Subcutaneous abdominal adipose tissue (tissue), 5 donors: ENCODE results near the gene IFNL2.
"Not testable (repeated sequence)": the region's sequence is repeated elsewhere in the genome, so short reads cannot be mapped to it uniquely, and the experiment has no call there.

Experiments used
- H3K27ac ChIP-seq: one replicate; pipeline ENCODE4 v1.7.0; 2013; ENCODE audit warnings: low read depth, mild to moderate bottlenecking, inconsistent platforms, low read length, moderate library complexity
- H3K27me3 ChIP-seq, 5 donors: one replicate each; pipeline ENCODE4 v1.7.0; 2013; ENCODE audit warnings: low read length in 5 of 5, inconsistent platforms in 1 of 5; ENCODE audit not compliant: control insufficient read depth in 5 of 5, insufficient read depth in 4 of 5
- H3K36me3 ChIP-seq, 5 donors: one replicate each; pipeline ENCODE4 v1.7.0; 2013; ENCODE audit warnings: low read length in 5 of 5; ENCODE audit not compliant: control insufficient read depth in 5 of 5, insufficient read depth in 5 of 5
- H3K4me1 ChIP-seq, 5 donors: one replicate each; pipeline ENCODE4 v1.7.0; 2013; ENCODE audit warnings: low read length in 5 of 5, mild to moderate bottlenecking in 3 of 5, moderate library complexity in 1 of 5; ENCODE audit not compliant: control insufficient read depth in 5 of 5, insufficient read depth in 5 of 5
- H3K4me3 ChIP-seq, 5 donors: one replicate each; pipeline ENCODE4 v1.7.0; 2013; ENCODE audit warnings: low read length in 5 of 5, low read depth in 1 of 5
- H3K9ac ChIP-seq, 5 donors: one replicate each; pipeline ENCODE4 v1.7.0; 2013; ENCODE audit warnings: low read length in 5 of 5, mild to moderate bottlenecking in 4 of 5, moderate library complexity in 3 of 5
- H3K9me3 ChIP-seq, 5 donors: one replicate each; pipeline ENCODE4 v1.7.0; 2013; ENCODE audit warnings: low read length in 5 of 5; ENCODE audit not compliant: control insufficient read depth in 5 of 5
- donor health status: healthy.
- donor health status: healthy.
- donor health status: healthy.
- donor health status: healthy.
- donor health status: healthy.

IFNL2 gene

GRCh38 chr19:39268085-39268484, at the start of gene IFNL2:
Gene IFNL2, plus strand, starts transcription at chr19:39268396. Its CDS starts 173 bp downstream, at chr19:39268569.
- H3K9ac ChIP-seq, H3K27ac ChIP-seq, H3K9me3 ChIP-seq, H3K36me3 ChIP-seq, H3K4me3 ChIP-seq: not testable (repeated sequence)
- H3K4me1 ChIP-seq: peaks cover 0 to 21% (median 17%) of the 10 kb centered on the region in 5 donors
- H3K27me3 ChIP-seq: peaks cover 28 to 42% (median 30%) of the 10 kb centered on the region in 5 donors

- H3K4me3 ChIP-seq, H3K27ac ChIP-seq, H3K9ac ChIP-seq, H3K4me1 ChIP-seq, H3K9me3 ChIP-seq, H3K27me3 ChIP-seq, H3K36me3 ChIP-seq: not testable (repeated sequence)
Observed at GRCh38 chr19:39219108-39219507, 49.1 kb upstream of the IFNL2 start.

- Histone ChIP-seq H3K4me3 (no peak overlapping the region), H3K36me3 (no peaks in the 10 kb centered on the region), H3K27me3 (peaks cover 0 to 5% (median 2%) of the 10 kb centered on the region in 5 donors), H3K27ac (no peak overlapping the region), H3K9me3 (no peaks in the 10 kb centered on the region), H3K4me1 (no peaks in the 10 kb centered on the region), H3K9ac (no peak overlapping the region)
Observed at GRCh38 chr19:39223703-39224279, 44.4 kb upstream of the IFNL2 start.

GRCh38 chr19:39224910-39225309, 43.3 kb upstream of the IFNL2 start:
- Histone ChIP-seq H3K4me1 (no peaks in the 10 kb centered on the region), H3K27me3 (peaks cover 0 to 5% (median 2%) of the 10 kb centered on the region in 5 donors), H3K36me3 (no peaks in the 10 kb centered on the region), H3K4me3 (no peak overlapping the region), H3K9me3 (no peaks in the 10 kb centered on the region), H3K27ac (no peak overlapping the region), H3K9ac (no peak overlapping the region)

GRCh38 chr19:39230096-39230764, 38.0 kb upstream of the IFNL2 start:
- Histone ChIP-seq H3K9me3 (peaks cover 0 to 6% (median 4%) of the 10 kb centered on the region in 5 donors), H3K27me3 (peaks cover 0 to 3% (median 0%) of the 10 kb centered on the region in 5 donors), H3K4me3 (no peak overlapping the region), H3K27ac (no peak overlapping the region), H3K9ac (no peak overlapping the region), H3K4me1 (no peaks in the 10 kb centered on the region), H3K36me3 (no peaks in the 10 kb centered on the region)

- no peaks in the 10 kb centered on the region for H3K36me3 ChIP-seq
- peaks cover 0 to 3% (median 0%) of the 10 kb centered on the region in 5 donors for H3K4me1 ChIP-seq
- H3K27me3 ChIP-seq: peaks cover 5 to 14% (median 11%) of the 10 kb centered on the region in 5 donors
- H3K27ac ChIP-seq: no peak overlapping the region
- peaks cover 0 to 6% (median 4%) of the 10 kb centered on the region in 5 donors for H3K9me3 ChIP-seq
- no peak overlapping the region for H3K4me3 ChIP-seq
- no peak overlapping the region for H3K9ac ChIP-seq
Observed at GRCh38 chr19:39232708-39233107, 35.5 kb upstream of the IFNL2 start.

GRCh38 chr19:39236527-39236926, 31.7 kb upstream of the IFNL2 start:
- no peak overlapping the region for H3K9ac ChIP-seq
- H3K27me3 ChIP-seq: peaks cover 5 to 16% (median 11%) of the 10 kb centered on the region in 5 donors
- no peak overlapping the region for H3K27ac ChIP-seq
- H3K36me3 ChIP-seq: no peaks in the 10 kb centered on the region
- H3K4me3 ChIP-seq: no peak overlapping the region
- H3K9me3 ChIP-seq: no peaks in the 10 kb centered on the region
- peaks cover 0 to 3% (median 0%) of the 10 kb centered on the region in 5 donors for H3K4me1 ChIP-seq

- peaks cover 0 to 3% (median 0%) of the 10 kb centered on the region in 5 donors for H3K4me1 ChIP-seq
- H3K27me3 ChIP-seq: peaks cover 5 to 16% (median 11%) of the 10 kb centered on the region in 5 donors
- H3K9me3 ChIP-seq: no peaks in the 10 kb centered on the region
- no peak overlapping the region for H3K4me3 ChIP-seq
- H3K27ac ChIP-seq: no peak overlapping the region
- no peak overlapping the region for H3K9ac ChIP-seq
- H3K36me3 ChIP-seq: no peaks in the 10 kb centered on the region
Observed at GRCh38 chr19:39237200-39238184, 30.7 kb upstream of the IFNL2 start.

GRCh38 chr19:39238209-39238608, 30.0 kb upstream of the IFNL2 start:
- Histone ChIP-seq H3K9ac (no peak overlapping the region), H3K9me3 (no peaks in the 10 kb centered on the region), H3K4me3 (no peak overlapping the region)

More at GRCh38 chr19:39238209-39238608, 30.0 kb upstream of the IFNL2 start:
- H3K27me3 ChIP-seq: peaks cover 5 to 16% (median 11%) of the 10 kb centered on the region in 5 donors
- H3K36me3 ChIP-seq: no peaks in the 10 kb centered on the region
- H3K4me1 ChIP-seq: peaks cover 0 to 3% (median 0%) of the 10 kb centered on the region in 5 donors
- no peak overlapping the region for H3K27ac ChIP-seq
